ENCODE measurements around the gene GMDS. TPM values are rescaled to one million over a fixed set of nuclear protein-coding genes. Genes with fewer than 3 reads are reported as not detected.

The GMDS gene
- total and polyA plus RNA-seq, 2 donors (not counting 3 experiments of a cell fraction or from before 2014, with no cell fraction given): 9.8 to 23.5 TPM

- DNase-seq (ENCODE audit: low read depth, low spot score): no peak
- no peaks in the 10 kb centered on the region for H3K9me3 ChIP-seq (replicated peaks; ENCODE audit: control insufficient read depth, insufficient read depth, low read length)
- H3K27ac ChIP-seq (ENCODE audit: insufficient read depth, low read depth, low read length): no peak overlapping the region
- ChIA-PET CTCF (interaction anchor here (0.6 kb wide), 1 partner anchor 15 kb away, joined by 3 read pairs; no protein-coding TSS in a partner anchor), POLR2A (no interaction called here)
- no peak for FAIRE-seq
- H3K36me3 ChIP-seq (ENCODE audit: control insufficient read depth in 2 of 2, extremely low read depth in 1 of 2, insufficient read depth in 2 of 2, low read length in 2 of 2): no peaks in the 10 kb centered on the region
- intact Hi-C loops (cut with micrococcal nuclease) (no loop called here), dilution Hi-C loops (cut with MboI; ENCODE audit: extremely low pct_ligation_motif_present, low sequenced_read_pairs) (no loop called here)
- no peak overlapping the region for H3K4me3 ChIP-seq (replicated peaks in 1 of 3; ENCODE audit: insufficient read depth in 1 of 3, low read depth in 1 of 3, low read length in 3 of 3)
- no peak for TF ChIP-seq MAX (IDR thresholded peaks at IDR 0.05; ENCODE audit: insufficient read depth, insufficient read length)
- TF ChIP-seq POLR2AphosphoS5 (IDR thresholded peaks at IDR 0.05; ENCODE audit: insufficient read depth, low read depth, low read length): no peak
- no peak for TF ChIP-seq FOS (IDR thresholded peaks at IDR 0.05; ENCODE audit: borderline replicate concordance, insufficient read depth, low read length)
- H3K27me3 ChIP-seq (ENCODE audit: control insufficient read depth in 2 of 2, insufficient read depth in 2 of 2, low read length in 2 of 2): no peaks in the 10 kb centered on the region
- H3K79me2 ChIP-seq (ENCODE audit: control insufficient read depth, insufficient read depth, low read length): no peaks in the 10 kb centered on the region
- no peak overlapping the region for H3K9ac ChIP-seq (replicated peaks; ENCODE audit: extremely low read depth, insufficient read depth, low read length)
- H3K4me1 ChIP-seq (ENCODE audit: control insufficient read depth, extremely low read depth, insufficient read depth, low read length): no peaks in the 10 kb centered on the region
- H3K4me2 ChIP-seq (ENCODE audit: insufficient read depth, low read length): no peak overlapping the region
- H3K9me1 ChIP-seq (replicated peaks; ENCODE audit: control insufficient read depth, extremely low read depth, insufficient read depth, low read length): no peaks in the 10 kb centered on the region
- H4K20me1 ChIP-seq (replicated peaks; ENCODE audit: control insufficient read depth, extremely low read depth, insufficient read depth, low read length): no peaks in the 10 kb centered on the region
- no peak overlapping the region for H2AFZ ChIP-seq (ENCODE audit: low read depth, low read length)
- BruUV-seq (replicated peaks): no TSS peak
Observed at GRCh38 chr6:2274981-2275891, 29.8 kb upstream of the GMDS start.

- Histone ChIP-seq H3K27me3 (ENCODE audit: control insufficient read depth in 2 of 2, insufficient read depth in 2 of 2, low read length in 2 of 2) (no peaks in the 10 kb centered on the region), H3K9ac (replicated peaks; ENCODE audit: extremely low read depth, insufficient read depth, low read length) (no peak overlapping the region), H3K36me3 (ENCODE audit: control insufficient read depth in 2 of 2, extremely low read depth in 1 of 2, insufficient read depth in 2 of 2, low read length in 2 of 2) (no peaks in the 10 kb centered on the region), H3K4me3 (replicated peaks in 1 of 3; ENCODE audit: insufficient read depth in 1 of 3, low read depth in 1 of 3, low read length in 3 of 3) (no peak overlapping the region), H2AFZ (ENCODE audit: low read depth, low read length) (no peak overlapping the region), H3K4me2 (ENCODE audit: insufficient read depth, low read length) (no peak overlapping the region), H3K27ac (ENCODE audit: insufficient read depth, low read depth, low read length) (no peak overlapping the region), H3K4me1 (ENCODE audit: control insufficient read depth, extremely low read depth, insufficient read depth, low read length) (no peaks in the 10 kb centered on the region), H4K20me1 (replicated peaks; ENCODE audit: control insufficient read depth, extremely low read depth, insufficient read depth, low read length) (no peaks in the 10 kb centered on the region), H3K9me1 (replicated peaks; ENCODE audit: control insufficient read depth, extremely low read depth, insufficient read depth, low read length) (no peaks in the 10 kb centered on the region), H3K79me2 (ENCODE audit: control insufficient read depth, insufficient read depth, low read length) (no peaks in the 10 kb centered on the region), H3K9me3 (replicated peaks; ENCODE audit: control insufficient read depth, insufficient read depth, low read length) (no peaks in the 10 kb centered on the region)
- FAIRE-seq (no peak), DNase-seq (ENCODE audit: low read depth, low spot score) (no peak)
- intact Hi-C loops (cut with micrococcal nuclease) (no loop called here), dilution Hi-C loops (cut with MboI; ENCODE audit: extremely low pct_ligation_motif_present, low sequenced_read_pairs) (no loop called here)
- CTCF ChIA-PET: interaction anchor here (1.5 kb wide), 1 partner anchor 64 kb away, joined by 4 read pairs; no protein-coding TSS in a partner anchor
- POLR2A ChIA-PET: no interaction called here
- TF ChIP-seq POLR2AphosphoS5 (IDR thresholded peaks at IDR 0.05; ENCODE audit: insufficient read depth, low read depth, low read length) (no peak), MAX (IDR thresholded peaks at IDR 0.05; ENCODE audit: insufficient read depth, insufficient read length) (no peak), JUN (IDR thresholded peaks at IDR 0.05; ENCODE audit: borderline replicate concordance, insufficient read depth, insufficient read length, low read depth) (no peak), MYC (IDR thresholded peaks at IDR 0.05; ENCODE audit: low read depth, low read length) (no peak), CTCF (IDR thresholded peaks at IDR 0.05; ENCODE audit: extremely low read depth in 1 of 2, insufficient read depth in 1 of 2, low read depth in 1 of 2, low read length in 2 of 2) (no peak), EZH2 (IDR thresholded peaks at IDR 0.05; ENCODE audit: borderline replicate concordance, low read depth, low read length, severe bottlenecking) (no peak), FOS (IDR thresholded peaks at IDR 0.05; ENCODE audit: borderline replicate concordance, insufficient read depth, low read length) (no peak), GATA2 (IDR thresholded peaks at IDR 0.05; ENCODE audit: insufficient read depth, insufficient read length, low read depth, low read length) (no peak)
- BruUV-seq (replicated peaks): no TSS peak
Observed at GRCh38 chr6:2272696-2273095, 27.3 kb upstream of the GMDS start.

Measured in endothelial cell of umbilical vein (primary cell).